HG02970 (cell line): ENCODE data around the gene NFATC4.

Experiments
- ATAC-seq: cut with Tn5 transposase; IDR thresholded peaks from one replicate; pipeline ENCODE4 v1.9.1; 2021; ENCODE audit warnings: mild to moderate bottlenecking, moderate library complexity, moderate number of reproducible peaks; ENCODE audit not compliant: unreplicated experiment, low FRiP score

The NFATC4 gene

DNA sequence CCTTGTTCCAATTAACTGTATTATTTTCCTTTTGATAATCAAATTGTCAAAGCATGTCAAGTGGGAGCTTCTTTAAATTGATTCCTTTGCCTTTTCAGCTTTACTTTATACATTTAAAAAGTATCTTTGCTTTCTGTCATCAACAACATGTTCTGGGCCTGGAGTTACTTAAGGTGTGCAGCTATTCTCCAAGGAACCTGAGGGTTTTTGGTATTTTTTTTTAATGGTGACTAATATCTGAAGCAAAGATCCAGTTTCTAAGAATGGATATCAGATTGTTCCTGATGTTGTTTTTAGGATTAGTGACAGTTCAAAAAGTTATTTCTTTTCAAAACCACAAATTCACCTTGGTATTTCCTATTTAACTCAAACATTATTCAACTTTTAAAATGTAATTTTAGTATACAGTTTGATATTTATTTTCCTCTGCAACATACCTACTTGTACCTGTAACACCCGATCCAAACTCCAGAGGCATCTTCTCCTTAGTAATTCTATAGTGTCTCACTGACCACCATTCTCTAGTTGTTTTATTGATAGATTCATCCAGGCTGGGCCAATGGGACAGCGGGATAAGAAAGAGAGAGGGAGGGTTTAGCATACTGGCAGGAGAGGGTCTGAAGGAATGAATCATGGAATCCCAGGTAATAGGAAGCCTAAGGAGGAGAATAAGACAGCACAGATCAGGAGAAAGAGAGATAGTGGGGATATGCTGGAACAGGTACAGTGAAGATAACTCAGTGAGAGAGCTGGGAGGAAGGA lies 58.3 kb downstream of the NFATC4 start:
- ATAC-seq: no peak

GRCh38 chr14:24426912-24427536 lies 59.0 kb downstream of the NFATC4 start:
- ATAC-seq: no peak

DNA sequence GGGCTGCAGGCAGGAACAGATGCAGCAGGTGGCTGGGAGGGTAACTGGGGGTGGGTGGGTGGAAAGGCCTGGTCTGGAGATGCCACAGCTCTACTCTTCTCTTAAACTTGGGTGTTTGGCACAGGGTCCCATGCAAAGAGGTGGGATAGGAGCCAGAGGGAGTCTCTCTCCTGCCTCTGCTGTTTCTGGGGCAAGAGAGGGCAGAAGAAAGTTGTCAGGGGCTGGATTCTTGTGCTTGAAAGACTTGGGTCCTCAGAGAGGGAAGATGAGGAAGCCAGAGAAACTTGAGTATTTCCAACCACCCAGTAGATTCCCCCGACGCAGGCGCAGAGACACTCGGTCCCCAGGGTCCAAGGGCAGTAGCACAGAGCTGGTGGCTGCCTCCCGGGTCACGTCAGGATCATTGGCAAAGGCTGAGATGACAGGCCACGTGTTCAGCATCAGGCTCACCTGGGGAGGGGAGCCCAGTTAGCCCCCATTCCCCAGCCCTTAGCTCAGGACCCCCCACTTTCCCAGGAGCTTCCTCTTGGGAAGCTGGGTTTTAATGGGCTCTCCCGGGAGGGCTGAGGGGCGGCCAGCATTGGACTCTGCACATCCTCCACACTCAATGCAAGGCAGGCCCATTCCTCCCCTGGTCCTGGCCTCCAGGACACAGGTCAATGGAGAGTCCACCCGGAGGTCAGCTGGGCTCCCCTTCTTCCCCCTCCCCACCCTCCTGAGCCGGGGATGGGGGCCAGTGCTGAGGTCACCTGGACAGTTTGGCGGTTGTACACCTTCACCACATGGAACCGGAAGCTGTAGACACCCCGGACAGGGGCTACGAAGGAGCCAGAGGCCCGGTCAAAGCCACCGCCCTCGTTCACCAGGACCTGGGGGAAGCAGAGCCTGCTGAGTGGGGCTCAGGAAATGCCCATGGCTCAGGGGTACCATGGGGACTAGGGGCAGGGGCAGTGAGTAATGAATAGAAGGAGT lies 59.8 kb downstream of the NFATC4 start:
- ATAC-seq: no peak

DNA sequence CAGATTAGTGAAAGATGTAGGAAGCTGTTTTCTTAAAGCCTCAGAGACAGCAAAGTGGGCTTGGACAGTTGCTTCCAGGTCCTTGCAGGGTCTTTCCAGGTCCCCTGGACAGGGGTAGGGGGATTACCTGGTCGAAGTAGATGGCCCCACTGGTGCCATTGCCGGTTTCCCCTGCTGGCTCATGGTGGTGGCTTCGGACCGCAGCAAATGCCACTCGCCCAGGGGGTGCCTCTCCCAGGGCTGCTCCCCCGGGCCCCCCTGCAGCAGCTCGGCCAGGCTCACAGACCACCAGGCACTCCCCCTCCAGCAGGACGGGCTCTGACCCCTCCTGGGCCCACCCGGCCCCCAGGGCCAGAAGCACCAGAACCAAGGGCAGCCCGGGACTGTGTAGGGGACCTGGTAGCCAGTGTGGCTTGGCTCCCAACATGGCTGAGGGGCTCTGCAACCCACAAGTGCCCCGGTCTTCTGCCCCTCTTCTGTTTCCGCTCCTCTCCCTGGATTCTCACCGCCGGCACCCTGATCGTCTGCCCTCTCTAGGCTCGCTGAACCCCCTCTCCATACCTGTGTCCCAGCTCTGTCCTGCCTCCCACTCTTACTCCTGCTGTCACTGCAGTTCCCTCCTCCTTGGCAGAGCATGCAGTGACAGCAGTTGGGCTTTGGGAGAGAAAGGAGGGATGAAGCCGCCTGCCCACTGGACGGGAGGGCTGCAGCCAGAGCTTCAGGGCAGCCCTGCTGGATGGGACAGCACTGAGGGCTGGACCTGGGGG lies 60.8 kb downstream of the NFATC4 start:
- ATAC-seq: no peak
